Smooth muscle cell (in vitro differentiated cells): ENCODE measurements around the gene IL2RA. TPM values are rescaled to one million over a fixed set of nuclear protein-coding genes. Genes with fewer than 3 reads are reported as not detected.

ENCODE experiments used
- DNase-seq: peaks from one replicate; lab custom pipeline; 2025; ENCODE audit not compliant: unreplicated experiment; lab: John Stamatoyannopoulos, UW
- H2AFZ ChIP-seq: fragments of 200-600 bp; sonication (generic); 2 replicates; pipeline ENCODE4 v1.6.0; 2016; ENCODE audit warnings: antibody characterized with exemption, low read depth, mild to moderate bottlenecking
- H3F3A ChIP-seq: fragments of 200-600 bp; sonication (generic); 2 replicates; pipeline ENCODE4 v1.6.0; 2017; ENCODE audit warnings: antibody characterized with exemption, low read depth
- H3K27ac ChIP-seq: fragments of 200-600 bp; sonication (generic); 2 replicates; pipeline ENCODE4 v1.5.1; 2016; ENCODE audit warnings: low read depth, mild to moderate bottlenecking
- H3K27me3 ChIP-seq: fragments of 200-600 bp; sonication (generic); 2 replicates; pipeline ENCODE4 v1.6.1; 2016; ENCODE audit warnings: low read depth, mild to moderate bottlenecking
- H3K36me3 ChIP-seq: fragments of 200-600 bp; sonication (generic); 2 replicates; pipeline ENCODE4 v1.5.1; 2016; ENCODE audit warnings: low read depth
- H3K4me1 ChIP-seq: fragments of 200-600 bp; sonication (generic); 2 replicates; pipeline ENCODE4 v1.5.1; 2016; ENCODE audit warnings: low read depth
- H3K4me2 ChIP-seq: fragments of 200-600 bp; sonication (generic); 2 replicates; pipeline ENCODE4 v1.6.0; 2016; ENCODE audit warnings: mild to moderate bottlenecking
- H3K4me3 ChIP-seq: fragments of 200-600 bp; sonication (generic); 2 replicates; pipeline ENCODE4 v1.5.1; 2016; ENCODE audit warnings: mild to moderate bottlenecking
- H3K79me2 ChIP-seq: fragments of 200-600 bp; sonication (generic); 2 replicates; pipeline ENCODE4 v1.6.0; 2016; ENCODE audit warnings: low read depth, mild to moderate bottlenecking
- H3K9ac ChIP-seq: fragments of 200-600 bp; sonication (generic); 2 replicates; pipeline ENCODE4 v1.6.0; 2016; ENCODE audit warnings: low read depth
- H3K9me3 ChIP-seq: fragments of 200-600 bp; sonication (generic); replicated peaks from 2 replicates; pipeline ENCODE4 v1.5.1; 2016; ENCODE audit warnings: low read depth
- H4K20me1 ChIP-seq: fragments of 200-600 bp; sonication (generic); 2 replicates; pipeline ENCODE4 v1.6.0; 2016; ENCODE audit warnings: low read depth
- WGBS: methylation state at CpG from one replicate; pipeline ENCODE4 v1.1.7; 2016; ENCODE audit warnings: low lambda C conversion rate; 5-methylcytosine and 5-hydroxymethylcytosine counted together
- polyA plus RNA-seq: library from polyadenylated mRNA; unstranded; fragments of >200 nt; fragmentation: Nextera tagmentation; extraction: Ambion mirVana; gene quantifications from 2 replicates; pipeline ENCODE4 v1.2.1, GENCODE V29; 2016
- total RNA-seq: library from RNA; depleted of rRNA; stranded (reverse); fragments of >200 nt; gene quantifications from 2 replicates; pipeline ENCODE4 v1.2.3, GENCODE V29; 2014
- TF ChIP-seq, protein P1 (sequence below): fragments of 200-600 bp; sonication (generic); IDR thresholded peaks from 2 replicates; pipeline ENCODE4 v1.5.1; 2017; ENCODE audit warnings: borderline replicate concordance, mild to moderate bottlenecking, antibody characterized with exemption; ENCODE audit not compliant: insufficient read depth, poor library complexity, severe bottlenecking

IL2RA gene
- total and polyA plus RNA-seq, 2 experiments from 2014 or later: not detected

DNA sequence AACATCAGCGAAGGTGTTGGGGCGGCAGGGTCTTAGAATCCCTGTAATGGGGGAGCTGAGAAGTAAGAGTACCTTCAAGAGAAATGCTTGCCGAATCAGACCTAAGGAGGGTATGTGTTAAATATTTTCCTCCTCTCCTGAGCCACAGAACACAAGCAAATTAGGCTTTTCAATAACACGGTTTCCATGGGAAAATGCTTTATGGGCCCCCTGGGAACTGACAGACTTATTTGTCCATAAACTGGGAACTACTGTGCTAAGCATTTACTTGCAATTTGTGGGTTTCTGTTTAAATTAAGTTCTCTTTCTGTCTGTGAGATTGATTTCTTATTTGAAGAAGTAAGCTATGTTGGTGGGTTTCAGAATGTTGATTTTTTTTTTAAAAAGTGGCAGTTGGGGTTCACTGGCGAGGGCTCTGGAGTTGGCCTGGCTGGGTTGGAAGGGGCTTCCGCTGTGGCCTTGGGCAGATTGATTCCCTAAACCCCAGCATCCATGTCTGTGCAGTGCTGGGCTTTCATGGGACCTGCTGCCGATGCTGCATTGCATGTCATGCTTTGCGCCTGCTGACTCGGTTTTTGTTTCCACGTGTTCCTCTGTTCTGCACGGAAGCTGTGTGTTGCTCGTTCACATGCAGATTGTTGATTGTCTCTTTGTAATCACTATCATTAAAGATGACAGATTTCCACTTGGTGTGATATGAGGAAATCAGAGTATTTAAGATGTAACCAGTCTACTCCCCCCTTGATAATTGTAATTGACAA lies 33.8 kb upstream of the IL2RA start:
- 93% methylated on average over 12 of the region's 12 CpGs for WGBS
- Histone ChIP-seq H4K20me1 (peaks cover 98% of the 10 kb centered on the region), H3K4me2 (no peak overlapping the region), H3K4me1 (no peaks in the 10 kb centered on the region), H3K79me2 (peaks cover 95% of the 10 kb centered on the region), H3K9ac (no peak overlapping the region), H3K9me3 (no peaks in the 10 kb centered on the region), H3K27ac (no peak overlapping the region), H3F3A (no peaks in the 10 kb centered on the region), H2AFZ (no peak overlapping the region), H3K36me3 (no peaks in the 10 kb centered on the region), H3K4me3 (no peak overlapping the region), H3K27me3 (no peaks in the 10 kb centered on the region)
- no peak for DNase-seq
- TF ChIP-seq, protein P1, sequence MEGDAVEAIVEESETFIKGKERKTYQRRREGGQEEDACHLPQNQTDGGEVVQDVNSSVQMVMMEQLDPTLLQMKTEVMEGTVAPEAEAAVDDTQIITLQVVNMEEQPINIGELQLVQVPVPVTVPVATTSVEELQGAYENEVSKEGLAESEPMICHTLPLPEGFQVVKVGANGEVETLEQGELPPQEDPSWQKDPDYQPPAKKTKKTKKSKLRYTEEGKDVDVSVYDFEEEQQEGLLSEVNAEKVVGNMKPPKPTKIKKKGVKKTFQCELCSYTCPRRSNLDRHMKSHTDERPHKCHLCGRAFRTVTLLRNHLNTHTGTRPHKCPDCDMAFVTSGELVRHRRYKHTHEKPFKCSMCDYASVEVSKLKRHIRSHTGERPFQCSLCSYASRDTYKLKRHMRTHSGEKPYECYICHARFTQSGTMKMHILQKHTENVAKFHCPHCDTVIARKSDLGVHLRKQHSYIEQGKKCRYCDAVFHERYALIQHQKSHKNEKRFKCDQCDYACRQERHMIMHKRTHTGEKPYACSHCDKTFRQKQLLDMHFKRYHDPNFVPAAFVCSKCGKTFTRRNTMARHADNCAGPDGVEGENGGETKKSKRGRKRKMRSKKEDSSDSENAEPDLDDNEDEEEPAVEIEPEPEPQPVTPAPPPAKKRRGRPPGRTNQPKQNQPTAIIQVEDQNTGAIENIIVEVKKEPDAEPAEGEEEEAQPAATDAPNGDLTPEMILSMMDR: no peak

DNA sequence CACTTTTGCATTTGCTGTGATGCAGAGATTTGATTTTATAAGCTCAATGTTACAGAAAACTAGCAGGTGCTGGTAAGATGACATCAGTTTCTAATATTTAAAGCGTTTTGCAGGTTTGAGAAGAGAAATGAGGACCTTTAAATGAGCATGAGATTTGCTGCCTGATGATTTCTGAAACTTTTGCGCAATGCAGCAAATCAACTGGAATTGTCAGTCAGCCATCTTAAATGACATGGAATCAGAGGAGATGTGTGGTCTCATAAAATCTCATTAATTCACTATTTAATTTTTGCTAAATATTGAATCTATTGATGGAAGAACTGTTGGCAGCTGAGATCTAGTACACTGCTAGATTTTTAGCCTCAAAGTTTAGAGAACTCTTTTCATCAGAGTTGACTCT lies 30.6 kb upstream of the IL2RA start:
- no peaks in the 10 kb centered on the region for H3K27me3 ChIP-seq
- peaks cover 88% of the 10 kb centered on the region for H3K79me2 ChIP-seq
- H3K27ac ChIP-seq: no peak overlapping the region
- H3F3A ChIP-seq: no peaks in the 10 kb centered on the region
- H3K9me3 ChIP-seq: no peaks in the 10 kb centered on the region
- TF ChIP-seq, protein P1: no peak
- H3K4me1 ChIP-seq: peaks cover 4% of the 10 kb centered on the region
- WGBS: 94% methylated on average over 2 of the region's 2 CpGs
- no peak overlapping the region for H2AFZ ChIP-seq
- no peaks in the 10 kb centered on the region for H3K36me3 ChIP-seq
- no peak for DNase-seq
- H4K20me1 ChIP-seq: peaks cover 84% of the 10 kb centered on the region
- H3K9ac ChIP-seq: no peak overlapping the region
- no peak overlapping the region for H3K4me2 ChIP-seq
- H3K4me3 ChIP-seq: no peak overlapping the region

DNA sequence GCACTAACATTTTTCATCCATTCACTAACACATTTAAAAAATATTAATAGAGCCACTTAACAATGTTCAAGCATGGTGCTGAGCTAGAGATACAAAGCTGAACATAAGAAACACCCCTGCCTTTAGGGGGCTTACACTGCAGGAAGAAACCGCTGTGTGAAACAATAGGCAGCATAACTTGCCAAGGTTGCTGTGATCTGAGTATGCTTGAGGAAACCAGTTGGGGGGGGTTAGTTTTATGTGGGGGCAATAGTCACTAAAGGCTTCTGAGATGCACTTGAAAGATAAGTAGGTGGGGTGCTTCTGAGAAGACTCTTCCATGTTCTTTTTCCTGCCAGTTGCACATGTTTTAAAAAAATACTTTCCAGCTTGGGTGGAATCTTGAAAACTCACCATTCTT lies 29.5 kb upstream of the IL2RA start:
- Histone ChIP-seq H3K36me3 (no peaks in the 10 kb centered on the region), H3F3A (no peaks in the 10 kb centered on the region), H3K27ac (no peak overlapping the region), H3K9me3 (no peaks in the 10 kb centered on the region), H3K4me1 (peaks cover 4% of the 10 kb centered on the region), H2AFZ (no peak overlapping the region), H3K9ac (no peak overlapping the region), H3K79me2 (peaks cover 77% of the 10 kb centered on the region), H3K27me3 (no peaks in the 10 kb centered on the region), H4K20me1 (peaks cover 73% of the 10 kb centered on the region), H3K4me3 (no peak overlapping the region), H3K4me2 (no peak overlapping the region)
- TF ChIP-seq, protein P1: no peak
- 52% methylated on average over 1 of the region's 1 CpG for WGBS
- DNase-seq: no peak
